ENCODE results near the gene AGTPBP1. TPM values are rescaled to one million over a fixed set of nuclear protein-coding genes. Genes with fewer than 3 reads are reported as not detected.
A peak's percentile ranks its signal among the peaks of the same experiment; 100 is the strongest.

Gene AGTPBP1
- total RNA-seq, 4 donors from 2014 or later, result 3.7 to 18.1 (median 11.4) TPM

DNA sequence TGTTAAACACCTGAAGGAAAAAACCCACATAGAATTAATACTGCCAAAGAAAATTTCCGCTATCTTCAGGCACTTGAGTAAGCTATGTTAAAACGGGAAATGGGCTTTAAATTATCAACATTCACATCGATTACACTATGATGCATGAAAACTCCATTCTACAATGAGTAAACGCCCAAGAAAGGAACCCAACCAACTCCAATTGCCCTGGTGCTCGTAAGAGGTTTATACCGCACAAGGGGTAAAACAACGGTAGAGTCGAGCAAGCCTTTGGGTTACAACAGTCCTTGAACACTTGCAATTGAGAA, 1.0 kb downstream of the AGTPBP1 start:
- intact Hi-C loops (cut with DNase I), result no loop called here
- H3K36me3 ChIP-seq, result no peaks in the 10 kb centered on the region
- TF ChIP-seq, protein P1, sequence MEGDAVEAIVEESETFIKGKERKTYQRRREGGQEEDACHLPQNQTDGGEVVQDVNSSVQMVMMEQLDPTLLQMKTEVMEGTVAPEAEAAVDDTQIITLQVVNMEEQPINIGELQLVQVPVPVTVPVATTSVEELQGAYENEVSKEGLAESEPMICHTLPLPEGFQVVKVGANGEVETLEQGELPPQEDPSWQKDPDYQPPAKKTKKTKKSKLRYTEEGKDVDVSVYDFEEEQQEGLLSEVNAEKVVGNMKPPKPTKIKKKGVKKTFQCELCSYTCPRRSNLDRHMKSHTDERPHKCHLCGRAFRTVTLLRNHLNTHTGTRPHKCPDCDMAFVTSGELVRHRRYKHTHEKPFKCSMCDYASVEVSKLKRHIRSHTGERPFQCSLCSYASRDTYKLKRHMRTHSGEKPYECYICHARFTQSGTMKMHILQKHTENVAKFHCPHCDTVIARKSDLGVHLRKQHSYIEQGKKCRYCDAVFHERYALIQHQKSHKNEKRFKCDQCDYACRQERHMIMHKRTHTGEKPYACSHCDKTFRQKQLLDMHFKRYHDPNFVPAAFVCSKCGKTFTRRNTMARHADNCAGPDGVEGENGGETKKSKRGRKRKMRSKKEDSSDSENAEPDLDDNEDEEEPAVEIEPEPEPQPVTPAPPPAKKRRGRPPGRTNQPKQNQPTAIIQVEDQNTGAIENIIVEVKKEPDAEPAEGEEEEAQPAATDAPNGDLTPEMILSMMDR (IDR thresholded peaks at IDR 0.05), result no peak
- no peak for TF ChIP-seq POLR2A (IDR thresholded peaks at IDR 0.05)
- H3K27me3 ChIP-seq, result peaks cover 0 to 10% (median 0%) of the 10 kb centered on the region in 4 donors
- peak overlapping the region; percentile 87 to 93 (median 92) for H3K27ac ChIP-seq
- peak overlapping the region; percentile 75 to 94 (median 86) for H3K4me3 ChIP-seq
- H3K9me3 ChIP-seq, result no peaks in the 10 kb centered on the region
- no peak for DNase-seq
- 2% methylated on average over 8 of the region's 8 CpGs for WGBS, 2 donors
- peaks cover 0 to 28% (median 8%) of the 10 kb centered on the region in 3 donors for H3K4me1 ChIP-seq

DNA sequence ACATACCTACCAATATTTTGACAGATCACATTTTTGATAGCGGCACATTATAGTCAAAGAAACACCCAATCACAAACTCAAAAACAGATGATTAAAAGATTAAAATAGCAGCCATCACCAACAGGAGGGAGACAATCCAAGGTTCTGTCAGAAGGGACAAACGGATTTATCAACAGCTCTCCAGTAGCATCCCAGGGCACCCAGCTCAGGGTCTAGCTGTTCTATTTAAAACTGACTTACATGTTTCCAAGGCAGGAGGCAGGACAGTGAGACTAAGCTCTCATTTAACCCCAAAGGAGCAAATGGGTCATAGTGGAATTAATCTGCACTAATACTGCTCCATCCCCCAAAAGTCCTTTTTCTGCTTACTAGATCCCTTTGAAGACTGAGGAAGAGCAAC, 3.2 kb downstream of the AGTPBP1 start:
- no peaks in the 10 kb centered on the region for H3K36me3 ChIP-seq
- no peak for DNase-seq
- no peaks in the 10 kb centered on the region for H3K9me3 ChIP-seq
- peaks cover 0 to 26% (median 8%) of the 10 kb centered on the region in 3 donors for H3K4me1 ChIP-seq
- no peak overlapping the region for H3K27ac ChIP-seq
- H3K4me3 ChIP-seq, result no peak overlapping the region
- TF ChIP-seq, protein P1 (IDR thresholded peaks at IDR 0.05), result no peak
- TF ChIP-seq POLR2A (IDR thresholded peaks at IDR 0.05), result no peak
- no peaks in the 10 kb centered on the region for H3K27me3 ChIP-seq
- intact Hi-C loops (cut with DNase I), result no loop called here
- 66 to 73% methylated on average over 2 of the region's 2 CpGs for WGBS, 2 donors

DNA sequence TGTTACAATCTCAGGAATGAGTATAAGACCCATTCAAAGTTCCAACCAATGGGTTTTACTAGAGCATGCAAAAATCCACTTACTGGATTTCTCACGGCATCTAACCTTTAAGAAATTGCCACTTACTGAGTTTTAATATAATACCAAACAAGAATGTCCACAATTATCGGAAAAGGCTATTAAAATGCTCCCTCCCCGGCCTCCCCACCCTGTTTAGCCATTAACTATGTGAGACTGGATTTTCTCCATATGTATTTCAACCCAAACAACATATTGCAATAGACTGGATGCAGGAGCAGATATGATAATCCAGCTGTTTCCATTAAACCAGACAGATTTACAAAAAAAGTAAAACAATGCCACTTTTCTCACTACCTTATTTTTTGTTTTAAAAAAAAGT, 4.1 kb downstream of the AGTPBP1 start:
- Histone ChIP-seq H3K4me3 (no peak overlapping the region), H3K36me3 (no peaks in the 10 kb centered on the region), H3K9me3 (no peaks in the 10 kb centered on the region), H3K27me3 (no peaks in the 10 kb centered on the region), H3K27ac (no peak overlapping the region), H3K4me1 (peaks cover 0 to 18% (median 1%) of the 10 kb centered on the region in 3 donors)
- WGBS, 2 donors, result 79 to 85% methylated on average over 3 of the region's 3 CpGs
- DNase-seq, result no peak
- TF ChIP-seq POLR2A (IDR thresholded peaks at IDR 0.05), result no peak
- TF ChIP-seq, protein P1 (IDR thresholded peaks at IDR 0.05), result no peak
- intact Hi-C loops (cut with DNase I), result no loop called here

DNA sequence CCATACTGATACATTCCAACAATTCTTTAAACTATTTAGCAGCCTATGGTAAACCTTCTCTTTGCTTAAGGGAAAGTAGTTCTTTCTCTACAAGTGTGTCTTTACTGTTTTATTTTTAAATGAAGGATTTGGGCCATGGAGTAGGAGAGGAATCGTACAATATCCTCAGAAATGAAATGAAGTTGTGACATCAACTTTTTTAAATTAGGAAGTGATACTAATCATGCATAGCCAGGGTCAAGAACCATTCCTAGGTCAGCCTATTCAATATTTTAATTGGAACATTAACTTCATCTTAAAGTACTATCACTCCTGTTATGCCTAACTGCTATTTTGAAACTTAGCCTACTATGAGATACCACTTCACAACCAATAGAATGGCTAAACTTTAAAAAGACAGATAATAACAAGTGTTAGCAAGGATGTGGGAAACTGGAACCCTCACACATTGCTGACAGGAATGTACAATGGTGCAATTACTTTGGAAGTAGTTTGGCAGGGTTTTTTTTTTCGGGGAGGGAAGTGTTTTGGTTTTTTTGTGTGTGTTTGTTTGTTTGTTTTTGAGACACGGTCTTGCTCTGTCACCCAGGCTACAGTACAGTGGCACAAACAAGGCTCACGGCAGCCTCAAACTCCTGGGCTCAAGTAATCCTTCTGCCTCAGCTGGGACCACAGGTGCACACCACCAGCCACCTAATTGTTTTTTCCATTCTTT, 10.7 kb downstream of the AGTPBP1 start:
- Histone ChIP-seq H3K4me3 (no peak overlapping the region), H3K9me3 (no peaks in the 10 kb centered on the region)
- WGBS, 2 donors, result 77 to 81% methylated on average over 3 to 4 of the region's 4 CpGs

DNA sequence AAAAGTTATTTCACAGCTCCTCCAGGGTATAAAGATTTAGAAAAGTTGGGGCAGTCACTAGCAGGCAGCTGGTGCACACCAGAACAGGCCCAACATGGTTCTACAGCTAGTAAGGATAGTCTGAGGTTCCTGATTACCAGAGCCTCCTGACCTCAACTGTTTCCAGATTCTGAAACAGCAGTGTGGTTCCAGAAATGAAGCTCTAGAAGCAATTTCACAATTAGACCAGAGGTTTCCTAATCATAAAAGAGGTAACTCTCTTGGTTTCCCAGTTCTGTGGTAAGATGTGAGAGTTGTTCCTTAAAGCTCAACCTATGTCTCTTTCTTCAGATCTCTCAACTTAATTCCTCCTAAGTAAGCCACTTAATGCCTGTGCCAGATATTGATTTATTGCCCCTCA, 11.9 kb downstream of the AGTPBP1 start:
- Histone ChIP-seq H3K4me3 (no peak overlapping the region), H3K27me3 (no peaks in the 10 kb centered on the region), H3K4me1 (no peaks in the 10 kb centered on the region), H3K27ac (no peak overlapping the region), H3K9me3 (no peaks in the 10 kb centered on the region), H3K36me3 (no peaks in the 10 kb centered on the region)
- TF ChIP-seq, protein P1 (IDR thresholded peaks at IDR 0.05), result no peak
- TF ChIP-seq POLR2A (IDR thresholded peaks at IDR 0.05), result no peak
- DNase-seq, result no peak
- intact Hi-C loops (cut with DNase I), result no loop called here

More for the DNA sequence above, 10.7 kb downstream of the AGTPBP1 start:
- H3K4me1 ChIP-seq, result no peaks in the 10 kb centered on the region
- no peak for DNase-seq
- no peak for TF ChIP-seq POLR2A (IDR thresholded peaks at IDR 0.05)
- TF ChIP-seq, protein P1 (IDR thresholded peaks at IDR 0.05), result no peak
- no peaks in the 10 kb centered on the region for H3K36me3 ChIP-seq
- intact Hi-C loops (cut with DNase I), result no loop called here
- no peak overlapping the region for H3K27ac ChIP-seq
- H3K27me3 ChIP-seq, result no peaks in the 10 kb centered on the region
